GM12878 (cell line): ENCODE data around the gene EFCAB9. TPM values are rescaled to one million over a fixed set of nuclear protein-coding genes. Genes with fewer than 3 reads are reported as not detected.
A peak's percentile ranks its signal among the peaks of the same experiment; 100 is the strongest.

ENCODE experiments used
- ASH2L ChIP-seq: fragments of 300-600, 200-600 bp; sonication (generic); IDR thresholded peaks from 2 replicates; pipeline ENCODE4 v1.6.1; 2017; ENCODE audit warnings: low read depth, mild to moderate bottlenecking, borderline replicate concordance
- BRCA1 ChIP-seq: IDR thresholded peaks from 2 replicates; pipeline ENCODE4 v1.6.1; 2011; ENCODE audit warnings: low read depth, low read length, improper control_type of control experiment
- CTCF ChIP-seq, 3 experiments: IDR thresholded peaks in 2 of 3; conservative IDR thresholded peaks in 1 of 3; 2 replicates each; pipeline ENCODE4 v1.5.1; 2011; ENCODE audit warnings: low read depth in 3 of 3, low read length in 3 of 3, mild to moderate bottlenecking in 3 of 3, control low read depth in 2 of 3, moderate library complexity in 2 of 3, inconsistent platforms in 1 of 3, mixed read lengths in 1 of 3; ENCODE audit not compliant: control insufficient read depth in 2 of 3, insufficient read depth in 1 of 3; ENCODE audit errors: extremely low read depth in 1 of 3
- CUX1 ChIP-seq: IDR thresholded peaks from 2 replicates; pipeline ENCODE4 v1.6.1; 2012; ENCODE audit warnings: improper control_type of control experiment, low read depth, low read length; ENCODE audit not compliant: insufficient replicate concordance
- IRF3 ChIP-seq: fragments of 450-650 bp; IDR thresholded peaks from 2 replicates; pipeline ENCODE4 v1.6.1; 2014; ENCODE audit warnings: mild to moderate bottlenecking
- JUNB ChIP-seq: IDR thresholded peaks from 2 replicates; pipeline ENCODE4 v1.6.1; 2016; ENCODE audit warnings: antibody characterized with exemption, mild to moderate bottlenecking
- JUND ChIP-seq: IDR thresholded peaks from 2 replicates; pipeline ENCODE4 v1.6.1; 2012; ENCODE audit warnings: low read depth, mild to moderate bottlenecking, low read length, improper control_type of control experiment, moderate library complexity
- MYC ChIP-seq: IDR thresholded peaks from 2 replicates; pipeline ENCODE4 v1.6.1; 2011; ENCODE audit warnings: mild to moderate bottlenecking, low read length, moderate library complexity, inconsistent platforms; ENCODE audit not compliant: insufficient read depth, insufficient replicate concordance, insufficient read length, severe bottlenecking
- PAX5 ChIP-seq: IDR thresholded peaks from 2 replicates; pipeline ENCODE4 v1.6.1; 2011; ENCODE audit warnings: low read depth, low read length, borderline replicate concordance
- PRDM15 ChIP-seq: fragments of 450-650 bp; formaldehyde crosslinking; IDR thresholded peaks from 2 replicates; pipeline ENCODE4 v1.4.0; 2020; ENCODE audit warnings: mild to moderate bottlenecking, moderate library complexity
- RUNX3 ChIP-seq: IDR thresholded peaks from 2 replicates; pipeline ENCODE4 v1.6.1; 2012; ENCODE audit warnings: low read length, inconsistent platforms
- TAF1 ChIP-seq: IDR thresholded peaks from 2 replicates; pipeline ENCODE4 v1.6.1; 2011; ENCODE audit warnings: mild to moderate bottlenecking, low read depth, low read length, borderline replicate concordance
- TCF3 ChIP-seq: IDR thresholded peaks from 2 replicates; pipeline ENCODE4 v1.6.1; 2012; ENCODE audit warnings: low read depth, mild to moderate bottlenecking, low read length, borderline replicate concordance; ENCODE audit not compliant: insufficient read depth
- polyA plus RNA-seq, 11 experiments: library from polyadenylated mRNA; depleted of rRNA in 4 of 11; unstranded in 6 of 11; stranded (reverse) in 5 of 11; fragments of >200 nt; fragmentation: Nextera tagmentation in 4 of 11; fragmentation: Illumina TruSeq in 1 of 11; extraction: Ambion mirVana in 4 of 11; extraction: Trizol in 1 of 11; gene quantifications; 1 replicate in 1 of 11; 2 replicates in 10 of 11; pipeline versions ENCODE4 v1.2.1 to v1.2.3, GENCODE V29; 2011 to 2016; ENCODE audit warnings: inconsistent platforms in 2 of 11, missing spikeins in 2 of 11, low read depth in 1 of 11
- total RNA-seq, 4 experiments: library from RNA; depleted of rRNA in 3 of 4; stranded (reverse); fragments of >200 nt in 3 of 4; fragmentation: Illumina TruSeq in 1 of 4; extraction: Trizol in 1 of 4; gene quantifications; 2 replicates each; pipeline versions ENCODE4 v1.2.1 to v1.2.3, GENCODE V29; 2013 to 2021

Gene EFCAB9
- total and polyA plus RNA-seq, 10 of the 15 experiments (the other 5 are each of a cell fraction or from before 2014, with no cell fraction given): 0.73 TPM; not detected in 9

- TF ChIP-seq CTCF (IDR thresholded peaks at IDR 0.05 in 2 of 3, conservative IDR thresholded peaks at IDR 0.05 in 1 of 3; ENCODE audit: control insufficient read depth in 2 of 3, extremely low read depth in 1 of 3, insufficient read depth in 1 of 3, low read depth in 3 of 3, low read length in 3 of 3) (no peak), CUX1 (no peak), TAF1 (0 out of 2 replicates have a peak, but pooled peaks have one; percentile 44), PAX5 (no peak; the same call in 1 of the 2 replicates), BRCA1 (no peak), JUNB (no peak; the same call in 1 of the 2 replicates), TCF3 (0 out of 2 replicates have a peak, but pooled peaks have one; percentile 18), MYC (no peak), RUNX3 (no peak), IRF3 (no peak), PRDM15 (CRISPR knock-in tag) (no peak), JUND (no peak), ASH2L (peak; percentile 70; the same call in 1 of the 2 replicates)
Measured at GRCh38 chr5:172178991-172179989, 14.7 kb upstream of the EFCAB9 start (continued).
